HG03558 (cell line): ENCODE measurements around the gene MIOS.
"Not testable (repeated sequence)": the region's sequence is repeated elsewhere in the genome, so short reads cannot be mapped to it uniquely, and the experiment has no call there.

Experiments
- ATAC-seq: cut with Tn5 transposase; IDR thresholded peaks from one replicate; pipeline ENCODE4 v1.9.1; 2021; ENCODE audit warnings: moderate number of reproducible peaks; ENCODE audit not compliant: unreplicated experiment; ENCODE audit errors: extremely low read depth

MIOS gene

GRCh38 chr7:7640221-7641128 is 73.8 kb downstream of the MIOS start, which contains the start of gene UMAD1:
UMAD1 (plus strand) TSS chr7:7640752; CDS start chr7:7673372, 32,620 bp downstream.
- ATAC-seq, result peak; percentile 97

DNA sequence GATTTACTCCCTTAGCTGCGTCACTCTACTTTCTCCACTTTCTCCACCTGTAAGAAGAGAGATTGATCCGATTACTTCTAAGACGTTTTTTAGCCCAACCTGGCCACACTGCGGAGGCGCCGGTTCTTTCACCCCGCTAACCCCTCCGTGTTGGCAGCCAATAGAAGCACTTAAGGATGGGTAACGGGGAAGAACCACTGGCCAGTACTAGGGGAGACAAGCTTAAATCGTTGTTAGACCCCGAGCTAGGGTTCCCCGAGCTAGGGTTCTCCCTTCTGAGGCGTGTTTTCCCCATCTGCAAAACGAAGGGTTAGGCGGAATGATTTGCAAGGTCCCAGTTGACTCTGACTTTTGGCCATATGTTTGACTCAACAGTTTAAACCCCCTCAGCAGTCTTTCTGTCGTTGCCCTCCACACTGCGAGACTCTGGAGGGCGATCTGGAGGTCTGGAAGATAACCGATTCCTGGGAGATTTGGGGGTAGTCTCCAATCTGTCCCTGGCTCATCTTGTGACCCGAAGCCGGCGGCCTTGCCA is 74.5 kb downstream of the MIOS start:
- ATAC-seq, result peak; percentile 1

GRCh38 chr7:7642081-7642480 is 75.4 kb downstream of the MIOS start:
- ATAC-seq, result no peak

- ATAC-seq, result no peak
Measured at GRCh38 chr7:7647495-7648036, 80.9 kb downstream of the MIOS start.

DNA sequence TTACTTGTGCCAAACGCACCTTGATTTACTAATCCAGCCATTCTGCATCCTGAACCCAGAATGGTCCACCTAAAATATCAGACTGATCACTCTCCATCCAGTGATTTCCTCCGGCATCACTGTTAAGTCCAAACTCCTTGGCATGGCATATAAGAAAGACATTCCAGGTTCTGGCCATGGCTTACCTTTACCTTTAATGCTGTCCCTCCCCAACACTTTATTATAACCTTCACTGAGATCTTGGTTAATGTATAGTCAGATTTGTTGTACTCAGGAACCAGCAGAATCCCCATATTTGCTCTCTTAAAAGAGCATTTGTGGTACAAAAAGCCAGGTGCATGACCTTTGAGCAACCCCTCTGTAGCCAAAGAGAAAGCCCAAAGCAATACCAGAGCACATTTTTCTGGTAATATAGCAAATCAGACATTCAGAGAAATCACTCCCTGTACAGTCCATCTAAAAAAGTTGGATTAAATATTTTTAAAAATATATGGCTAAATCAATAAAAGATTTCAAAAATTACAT is 84.1 kb downstream of the MIOS start:
- no peak for ATAC-seq

DNA sequence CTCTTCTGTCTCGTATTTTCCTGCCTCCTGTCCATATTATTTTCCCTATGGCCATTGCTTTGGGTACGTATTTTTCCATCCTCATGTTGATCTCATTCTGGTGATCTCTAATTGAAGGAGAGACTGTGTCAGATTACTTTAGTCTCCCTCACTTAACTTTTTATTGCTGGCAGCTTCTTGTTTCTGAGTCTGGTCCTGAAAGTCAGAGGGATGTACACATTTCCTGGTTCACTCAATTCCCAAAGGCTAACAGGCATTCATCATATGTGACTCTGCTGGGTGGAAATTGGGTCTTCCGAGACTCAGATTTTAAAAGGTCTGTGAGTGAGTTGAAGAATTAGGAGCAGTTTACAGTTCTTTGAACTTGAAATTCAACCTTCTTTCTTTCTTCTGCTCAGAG is 84.8 kb downstream of the MIOS start:
- ATAC-seq, result no peak

- no peak for ATAC-seq
Measured at GRCh38 chr7:7652798-7653540, 86.3 kb downstream of the MIOS start.

DNA sequence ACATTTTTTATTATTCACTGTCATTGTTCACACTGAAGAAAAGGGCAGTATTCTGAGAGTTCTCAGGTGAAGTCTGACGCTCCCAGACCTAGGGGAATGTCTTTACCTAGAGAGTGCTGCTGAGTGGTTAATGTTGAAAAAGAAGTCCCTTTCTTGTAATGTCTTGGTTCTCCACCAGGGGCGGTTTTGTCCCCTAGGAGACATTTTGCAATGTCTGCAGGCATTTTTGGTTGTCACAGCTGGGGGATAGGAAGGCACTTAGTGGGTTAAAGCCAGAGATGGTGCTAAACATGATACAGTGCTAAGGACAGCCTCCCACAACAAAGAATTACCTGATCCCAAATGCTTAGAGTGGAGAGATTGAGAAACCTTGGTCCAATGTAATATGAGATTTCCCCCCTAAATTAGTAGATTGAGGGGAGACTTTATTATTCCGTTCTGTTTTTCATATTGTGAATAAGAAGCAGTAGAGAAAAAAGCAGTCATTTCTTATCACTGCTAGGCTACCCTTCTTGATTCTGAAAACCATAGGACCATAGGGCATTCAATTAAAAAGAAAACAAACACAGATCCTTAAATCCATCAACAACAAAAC is 87.0 kb downstream of the MIOS start:
- no peak for ATAC-seq

- ATAC-seq, result no peak
Measured at GRCh38 chr7:7654964-7655715, 88.5 kb downstream of the MIOS start.

DNA sequence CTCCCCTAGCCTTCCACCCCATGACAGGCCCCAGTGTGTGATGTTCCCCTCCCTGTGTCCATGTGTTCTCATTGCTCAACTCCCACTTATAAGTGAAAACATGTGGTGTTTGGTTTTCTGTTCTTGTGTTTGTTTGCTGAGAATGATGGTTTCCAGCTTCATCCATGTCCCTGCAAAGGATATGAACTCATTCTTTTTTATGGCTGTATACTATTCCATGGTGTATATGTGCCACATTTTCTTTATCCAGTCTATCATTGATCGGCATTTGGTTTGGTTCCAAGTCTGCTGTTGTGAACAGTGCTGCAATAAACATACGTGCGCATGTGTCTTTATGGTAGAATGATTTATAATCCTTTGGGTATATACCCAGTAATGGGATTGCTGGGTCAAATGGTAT is 89.8 kb downstream of the MIOS start:
- not testable (repeated sequence) for ATAC-seq
